ENCODE measurements around the gene EVI5L. TPM values are rescaled to one million over a fixed set of nuclear protein-coding genes. Genes with fewer than 3 reads are reported as not detected.
A peak's percentile ranks its signal among the peaks of the same experiment; 100 is the strongest.

EVI5L gene
- polyA plus RNA-seq, 12 donors: 10.6 to 15.6 (median 12.4) TPM; not detected in 1

- no peak for DNase-seq
Measured at GRCh38 chr19:7894612-7895309, 64.7 kb downstream of the EVI5L start.

GRCh38 chr19:7895565-7895964, 65.5 kb downstream of the EVI5L start:
- DNase-seq: no peak

- no peak for DNase-seq
Measured at GRCh38 chr19:7897292-7897691, 67.3 kb downstream of the EVI5L start.

GRCh38 chr19:7898967-7899366, 68.9 kb downstream of the EVI5L start:
- no peak for DNase-seq

GRCh38 chr19:7899751-7900378, 69.8 kb downstream of the EVI5L start:
- no peak for DNase-seq

GRCh38 chr19:7900401-7900870, 70.4 kb downstream of the EVI5L start:
- DNase-seq: no peak

- no peak for DNase-seq
Measured at GRCh38 chr19:7900931-7901330, 70.9 kb downstream of the EVI5L start.

GRCh38 chr19:7901337-7901736, 71.3 kb downstream of the EVI5L start:
- no peak for DNase-seq

- DNase-seq: no peak
Measured at GRCh38 chr19:7902796-7903243, 72.8 kb downstream of the EVI5L start.

- DNase-seq: peak; percentile 100
Measured at GRCh38 chr19:7903244-7904073, 73.4 kb downstream of the EVI5L start, which contains the start of gene MAP2K7. Gene MAP2K7 (plus strand): TSS chr19:7903877. CDS start chr19:7903945, 68 bp downstream.

- no peak for DNase-seq
Measured at GRCh38 chr19:7904074-7905020, 74.3 kb downstream of the EVI5L start.

GRCh38 chr19:7905268-7905667, 75.2 kb downstream of the EVI5L start:
- no peak for DNase-seq

- DNase-seq: no peak
Measured at GRCh38 chr19:7905859-7906258, 75.8 kb downstream of the EVI5L start.

- DNase-seq: no peak
Measured at GRCh38 chr19:7907122-7907521, 77.1 kb downstream of the EVI5L start.

GRCh38 chr19:7907544-7907943, 77.5 kb downstream of the EVI5L start:
- no peak for DNase-seq

GRCh38 chr19:7908078-7908699, 78.2 kb downstream of the EVI5L start:
- no peak for DNase-seq

- DNase-seq: no peak
Measured at GRCh38 chr19:7908742-7909461, 78.9 kb downstream of the EVI5L start.

GRCh38 chr19:7909471-7910067, 79.6 kb downstream of the EVI5L start:
- no peak for DNase-seq

- no peak for DNase-seq
Measured at GRCh38 chr19:7910321-7911161, 80.5 kb downstream of the EVI5L start.

All from muscle of arm (tissue), 12 donors.